Tibial nerve (tissue), 4 donors: ENCODE results near the gene C6orf89. TPM values are rescaled to one million over a fixed set of nuclear protein-coding genes. Genes with fewer than 3 reads are reported as not detected.
A peak's percentile ranks its signal among the peaks of the same experiment; 100 is the strongest.

Source experiments
- DNase-seq, 2 donors: peaks; one replicate each; pipeline ENCODE4 v3.0.0-alpha.2; 2019; ENCODE audit warnings: low spot score in 2 of 2
- H3K27ac ChIP-seq, 4 donors: fragments of 200-600 bp; sonication (generic) in 3 of 4; one replicate each; pipeline ENCODE4 v1.5.1; 2017 to 2019; ENCODE audit warnings: mild to moderate bottlenecking in 1 of 4
- H3K27me3 ChIP-seq, 2 donors: fragments of 200-600 bp; sonication (generic) in 1 of 2; one replicate each; pipeline versions ENCODE4 v1.5.1 to v1.6.0; 2017 to 2019
- H3K36me3 ChIP-seq, 3 donors: fragments of 200-600 bp; sonication (generic); one replicate each; pipeline ENCODE4 v1.5.1; 2018 to 2019
- H3K4me1 ChIP-seq, 4 donors: fragments of 200-600 bp; sonication (generic) in 3 of 4; one replicate each; pipeline ENCODE4 v1.5.1; 2017 to 2019
- H3K4me3 ChIP-seq, 4 donors: fragments of 200-600 bp; sonication (generic) in 3 of 4; one replicate each; pipeline ENCODE4 v1.5.1; 2017 to 2019; ENCODE audit warnings: mild to moderate bottlenecking in 1 of 4, moderate library complexity in 1 of 4
- H3K9me3 ChIP-seq, 4 donors: fragments of 200-600 bp; sonication (generic) in 3 of 4; one replicate each; pipeline ENCODE4 v1.5.1; 2017 to 2019
- CTCF ChIP-seq, 5 experiments: fragments of 200-600 bp in 3 of 5; fragments of 450-650 bp in 2 of 5; sonication (generic) in 3 of 5; IDR thresholded peaks; one replicate each; pipeline ENCODE4 v1.5.1; 2016 to 2019; ENCODE audit warnings: antibody characterized with exemption in 5 of 5, mild to moderate bottlenecking in 3 of 5, moderate library complexity in 2 of 5
- EP300 ChIP-seq, 2 donors: sonication (generic); formaldehyde crosslinking; IDR thresholded peaks; one replicate each; pipeline ENCODE4 v1.6.1; 2017; ENCODE audit warnings: antibody characterized with exemption in 2 of 2, mild to moderate bottlenecking in 1 of 2
- POLR2A ChIP-seq, 2 donors: fragments of 450-650 bp; IDR thresholded peaks; one replicate each; pipeline ENCODE4 v1.6.1; 2017; ENCODE audit warnings: antibody characterized with exemption in 2 of 2, mild to moderate bottlenecking in 2 of 2, moderate library complexity in 2 of 2
- WGBS, 2 donors: methylation state at CpG; one replicate each; pipeline ENCODE4 v1.1.5; 2018; 5-methylcytosine and 5-hydroxymethylcytosine counted together
- total RNA-seq, 4 donors: library from RNA; depleted of rRNA; stranded (reverse); fragments of >200 nt; gene quantifications; one replicate each; pipeline ENCODE4 v1.1.0, GENCODE V29; 2016

C6orf89 gene
- total RNA-seq, 4 donors from 2014 or later: 41.1 to 57.9 (median 52.3) TPM

- peaks cover 20 to 84% (median 35%) of the 10 kb centered on the region in 3 donors for H3K36me3 ChIP-seq
- DNase-seq: no peak
- no peaks in the 10 kb centered on the region for H3K27me3 ChIP-seq
- H3K27ac ChIP-seq: peak overlapping the region in 2 of 4 donors; percentile 11 to 57
- TF ChIP-seq EP300 (IDR thresholded peaks at IDR 0.05): no peak
- TF ChIP-seq POLR2A (IDR thresholded peaks at IDR 0.05): no peak
- no peak for TF ChIP-seq CTCF (IDR thresholded peaks at IDR 0.05)
- no peak overlapping the region for H3K4me3 ChIP-seq
- H3K9me3 ChIP-seq: no peaks in the 10 kb centered on the region
- peaks cover 0 to 73% (median 11%) of the 10 kb centered on the region in 4 donors for H3K4me1 ChIP-seq
- 82 to 97% methylated on average over 6 to 7 of the region's 7 CpGs for WGBS, 2 donors
Measured at GRCh38 chr6:36975231-36976006, 89.7 kb downstream of the C6orf89 start.

GRCh38 chr6:36976007-36976264, 90.2 kb downstream of the C6orf89 start:
- Histone ChIP-seq H3K27ac (peak overlapping the region in 2 of 4 donors; percentile 11 to 57), H3K27me3 (no peaks in the 10 kb centered on the region), H3K4me3 (no peak overlapping the region), H3K4me1 (peaks cover 0 to 73% (median 12%) of the 10 kb centered on the region in 4 donors), H3K36me3 (peaks cover 18 to 84% (median 32%) of the 10 kb centered on the region in 3 donors), H3K9me3 (no peaks in the 10 kb centered on the region)
- TF ChIP-seq POLR2A (IDR thresholded peaks at IDR 0.05) (no peak), CTCF (IDR thresholded peaks at IDR 0.05) (no peak), EP300 (IDR thresholded peaks at IDR 0.05) (no peak)
- no peak for DNase-seq
- 91% methylated on average over 4 of the region's 4 CpGs for WGBS, 2 donors

GRCh38 chr6:36976509-36976908, 90.8 kb downstream of the C6orf89 start:
- Histone ChIP-seq H3K9me3 (no peaks in the 10 kb centered on the region), H3K27ac (peak overlapping the region in 1 of 4 donors; percentile 57)

GRCh38 chr6:36976931-36977330, 91.2 kb downstream of the C6orf89 start:
- WGBS, 2 donors: 93 to 97% methylated on average over 6 of the region's 6 CpGs
- Histone ChIP-seq H3K4me1 (peaks cover 0 to 76% (median 12%) of the 10 kb centered on the region in 4 donors), H3K27me3 (no peaks in the 10 kb centered on the region), H3K9me3 (no peaks in the 10 kb centered on the region), H3K4me3 (no peak overlapping the region), H3K36me3 (peaks cover 12 to 79% (median 22%) of the 10 kb centered on the region in 3 donors), H3K27ac (peak overlapping the region in 2 of 4 donors; percentile 16 to 57)
- TF ChIP-seq EP300 (IDR thresholded peaks at IDR 0.05) (no peak), POLR2A (IDR thresholded peaks at IDR 0.05) (no peak), CTCF (IDR thresholded peaks at IDR 0.05) (no peak)
- no peak for DNase-seq

More at GRCh38 chr6:36976509-36976908, 90.8 kb downstream of the C6orf89 start:
- 93 to 98% methylated on average over 7 of the region's 7 CpGs for WGBS, 2 donors
- TF ChIP-seq CTCF (IDR thresholded peaks at IDR 0.05) (no peak), POLR2A (IDR thresholded peaks at IDR 0.05) (no peak), EP300 (IDR thresholded peaks at IDR 0.05) (no peak)
- no peak for DNase-seq
- Histone ChIP-seq H3K4me3 (no peak overlapping the region), H3K27me3 (no peaks in the 10 kb centered on the region), H3K36me3 (peaks cover 12 to 83% (median 27%) of the 10 kb centered on the region in 3 donors), H3K4me1 (peaks cover 0 to 75% (median 12%) of the 10 kb centered on the region in 4 donors)

- peaks cover 0 to 76% (median 11%) of the 10 kb centered on the region in 4 donors for H3K4me1 ChIP-seq
- H3K27ac ChIP-seq: peak overlapping the region in 2 of 4 donors; percentile 15 to 54
- TF ChIP-seq EP300 (IDR thresholded peaks at IDR 0.05) (no peak), CTCF (IDR thresholded peaks at IDR 0.05) (peak in 3 of 5 experiments; percentile 14 to 30 (median 24)), POLR2A (IDR thresholded peaks at IDR 0.05) (no peak)
- H3K4me3 ChIP-seq: no peak overlapping the region
- no peak for DNase-seq
- peaks cover 12 to 73% (median 19%) of the 10 kb centered on the region in 3 donors for H3K36me3 ChIP-seq
- no peaks in the 10 kb centered on the region for H3K27me3 ChIP-seq
- WGBS, 2 donors: 59 to 69% methylated on average over 15 to 16 of the region's 16 CpGs
- no peaks in the 10 kb centered on the region for H3K9me3 ChIP-seq
Measured at GRCh38 chr6:36977470-36977941, 91.8 kb downstream of the C6orf89 start.
